T-helper 2 cell treated with Interferon-gamma antibody and Interleukin-4, amounts not matched to agents 5 μg/mL and 100 μg/mL, for 36 hours (primary cell): ENCODE data around the gene SPG7.

Experiments used
- DNase-seq: peaks from one replicate; pipeline ENCODE4 v3.0.0; 2021; ENCODE audit warnings: low spot score
- H3K27ac Mint-ChIP-seq: one replicate; pipeline ENCODE4 v1.8.0; 2021; ENCODE audit warnings: mild to moderate bottlenecking, mixed read lengths
- H3K27me3 Mint-ChIP-seq: one replicate; pipeline ENCODE4 v1.8.0; 2021; ENCODE audit warnings: low read depth, mixed read lengths
- H3K36me3 Mint-ChIP-seq: one replicate; pipeline ENCODE4 v1.8.0; 2021; ENCODE audit warnings: low read depth, mixed read lengths
- H3K4me1 Mint-ChIP-seq: one replicate; pipeline ENCODE4 v1.8.0; 2021; ENCODE audit warnings: low read depth, mixed read lengths
- H3K4me3 Mint-ChIP-seq: one replicate; pipeline ENCODE4 v1.8.0; 2022; ENCODE audit warnings: mild to moderate bottlenecking, moderate library complexity, mixed read lengths
- H3K9me3 Mint-ChIP-seq: one replicate; pipeline ENCODE4 v1.8.0; 2021; ENCODE audit warnings: mixed read lengths

The SPG7 gene

GRCh38 chr16:89552329-89552728 lies 44.1 kb downstream of the SPG7 start:
- no peak for DNase-seq
- peaks cover 6% of the 10 kb centered on the region for H3K4me1 Mint-ChIP-seq
- peaks cover 25% of the 10 kb centered on the region for H3K36me3 Mint-ChIP-seq
- H3K4me3 Mint-ChIP-seq: no peak overlapping the region
- no peak overlapping the region for H3K27ac Mint-ChIP-seq
- H3K27me3 Mint-ChIP-seq: no peaks in the 10 kb centered on the region
- H3K9me3 Mint-ChIP-seq: no peaks in the 10 kb centered on the region

GRCh38 chr16:89552913-89553312 lies 44.7 kb downstream of the SPG7 start:
- H3K27me3 Mint-ChIP-seq: no peaks in the 10 kb centered on the region
- no peak overlapping the region for H3K4me3 Mint-ChIP-seq
- peaks cover 25% of the 10 kb centered on the region for H3K36me3 Mint-ChIP-seq
- no peak overlapping the region for H3K27ac Mint-ChIP-seq
- peaks cover 6% of the 10 kb centered on the region for H3K4me1 Mint-ChIP-seq
- no peak for DNase-seq
- no peaks in the 10 kb centered on the region for H3K9me3 Mint-ChIP-seq

GRCh38 chr16:89553733-89554132 lies 45.5 kb downstream of the SPG7 start:
- Mint-ChIP-seq H3K4me1 (peaks cover 3% of the 10 kb centered on the region), H3K9me3 (no peaks in the 10 kb centered on the region), H3K27me3 (no peaks in the 10 kb centered on the region), H3K36me3 (peaks cover 22% of the 10 kb centered on the region), H3K27ac (no peak overlapping the region), H3K4me3 (no peak overlapping the region)
- DNase-seq: no peak

- no peak overlapping the region for H3K4me3 Mint-ChIP-seq
- peaks cover 18% of the 10 kb centered on the region for H3K36me3 Mint-ChIP-seq
- H3K4me1 Mint-ChIP-seq: peaks cover 1% of the 10 kb centered on the region
- H3K27me3 Mint-ChIP-seq: no peaks in the 10 kb centered on the region
- no peak overlapping the region for H3K27ac Mint-ChIP-seq
- DNase-seq: no peak
- no peaks in the 10 kb centered on the region for H3K9me3 Mint-ChIP-seq
Measured at GRCh38 chr16:89554343-89554742, 46.1 kb downstream of the SPG7 start.

- no peak for DNase-seq
Measured at GRCh38 chr16:89555265-89555664, 47.1 kb downstream of the SPG7 start.

GRCh38 chr16:89555780-89556179 lies 47.6 kb downstream of the SPG7 start:
- DNase-seq: no peak
- no peak overlapping the region for H3K27ac Mint-ChIP-seq
- H3K4me3 Mint-ChIP-seq: no peak overlapping the region
- no peaks in the 10 kb centered on the region for H3K27me3 Mint-ChIP-seq
- peaks cover 4% of the 10 kb centered on the region for H3K4me1 Mint-ChIP-seq
- peaks cover 13% of the 10 kb centered on the region for H3K36me3 Mint-ChIP-seq
- H3K9me3 Mint-ChIP-seq: no peaks in the 10 kb centered on the region

More at GRCh38 chr16:89555265-89555664, 47.1 kb downstream of the SPG7 start:
- H3K4me1 Mint-ChIP-seq: peaks cover 4% of the 10 kb centered on the region
- no peak overlapping the region for H3K27ac Mint-ChIP-seq
- peaks cover 16% of the 10 kb centered on the region for H3K36me3 Mint-ChIP-seq
- H3K27me3 Mint-ChIP-seq: no peaks in the 10 kb centered on the region
- H3K4me3 Mint-ChIP-seq: no peak overlapping the region
- no peaks in the 10 kb centered on the region for H3K9me3 Mint-ChIP-seq

- Mint-ChIP-seq H3K9me3 (no peaks in the 10 kb centered on the region), H3K27ac (no peak overlapping the region), H3K4me1 (peaks cover 10% of the 10 kb centered on the region), H3K4me3 (no peak overlapping the region), H3K36me3 (peaks cover 20% of the 10 kb centered on the region), H3K27me3 (no peaks in the 10 kb centered on the region)
- DNase-seq: peak; percentile 77
Measured at GRCh38 chr16:89556750-89557689, 48.8 kb downstream of the SPG7 start.

- Mint-ChIP-seq H3K36me3 (peaks cover 23% of the 10 kb centered on the region), H3K9me3 (no peaks in the 10 kb centered on the region), H3K27me3 (no peaks in the 10 kb centered on the region), H3K4me3 (no peak overlapping the region), H3K27ac (peak overlapping the region; percentile 20), H3K4me1 (peaks cover 18% of the 10 kb centered on the region)
- no peak for DNase-seq
Measured at GRCh38 chr16:89557690-89558490, 49.7 kb downstream of the SPG7 start.

GRCh38 chr16:89560378-89561141 lies 52.4 kb downstream of the SPG7 start, which contains the start of gene RPL13:
RPL13 (plus strand) TSS chr16:89560682; CDS start chr16:89560960, 278 bp downstream.
- Mint-ChIP-seq H3K9me3 (no peaks in the 10 kb centered on the region), H3K36me3 (peaks cover 46% of the 10 kb centered on the region), H3K27ac (peak within 1 kb of the TSS; percentile 96), H3K27me3 (no peaks in the 10 kb centered on the region), H3K4me3 (peak within 1 kb of the TSS; percentile 92), H3K4me1 (peaks cover 31% of the 10 kb centered on the region)
- peak; percentile 92 for DNase-seq

- Mint-ChIP-seq H3K4me3 (peak overlapping the region; percentile 92), H3K4me1 (peaks cover 35% of the 10 kb centered on the region), H3K36me3 (peaks cover 42% of the 10 kb centered on the region)
Measured at GRCh38 chr16:89561142-89561883, 53.1 kb downstream of the SPG7 start.

GRCh38 chr16:89561884-89562599 lies 53.8 kb downstream of the SPG7 start:
- Mint-ChIP-seq H3K9me3 (no peaks in the 10 kb centered on the region), H3K36me3 (peaks cover 43% of the 10 kb centered on the region), H3K4me3 (peak overlapping the region; percentile 92), H3K27me3 (no peaks in the 10 kb centered on the region), H3K4me1 (peaks cover 36% of the 10 kb centered on the region), H3K27ac (peak overlapping the region; percentile 87)
- DNase-seq: no peak

More at GRCh38 chr16:89561142-89561883, 53.1 kb downstream of the SPG7 start:
- DNase-seq: no peak
- Mint-ChIP-seq H3K27ac (peak overlapping the region; percentile 87), H3K27me3 (no peaks in the 10 kb centered on the region), H3K9me3 (no peaks in the 10 kb centered on the region)

GRCh38 chr16:89562939-89563338 lies 54.7 kb downstream of the SPG7 start:
- Mint-ChIP-seq H3K27me3 (no peaks in the 10 kb centered on the region), H3K4me1 (peaks cover 35% of the 10 kb centered on the region), H3K4me3 (peak overlapping the region; percentile 92), H3K9me3 (no peaks in the 10 kb centered on the region), H3K36me3 (peaks cover 45% of the 10 kb centered on the region), H3K27ac (no peak overlapping the region)
- no peak for DNase-seq
